H9 (cell line): ENCODE measurements around the gene ROBO2. TPM values are rescaled to one million over a fixed set of nuclear protein-coding genes. Genes with fewer than 3 reads are reported as not detected.

Experiments
- DNase-seq: peaks from one replicate; pipeline ENCODE4 v3.0.0-alpha.2; 2017
- H2AFZ ChIP-seq: one replicate; pipeline ENCODE4 v1.6.1; 2013; ENCODE audit warnings: mild to moderate bottlenecking, low read length, control low read depth, moderate library complexity
- H2AK5ac ChIP-seq: 2 replicates; pipeline ENCODE4 v1.6.1; 2013; ENCODE audit warnings: low read length, control low read depth, mixed read lengths; ENCODE audit not compliant: insufficient read length
- H2BK120ac ChIP-seq: one replicate; pipeline ENCODE4 v1.6.1; 2013; ENCODE audit warnings: low read depth, mild to moderate bottlenecking, low read length, control low read depth, inconsistent platforms; ENCODE audit not compliant: poor library complexity, severe bottlenecking
- H2BK12ac ChIP-seq: 2 replicates; pipeline ENCODE4 v1.6.1; 2013; ENCODE audit warnings: low read length, control low read depth, mixed read lengths, low read depth; ENCODE audit not compliant: insufficient read length
- H2BK15ac ChIP-seq: 2 replicates; pipeline ENCODE4 v1.6.1; 2013; ENCODE audit warnings: low read depth, low read length, control low read depth
- H2BK20ac ChIP-seq: one replicate; pipeline ENCODE4 v1.6.1; 2013; ENCODE audit warnings: low read depth, mild to moderate bottlenecking, low read length, control low read depth, inconsistent platforms; ENCODE audit not compliant: poor library complexity, severe bottlenecking
- H2BK5ac ChIP-seq: 2 replicates; pipeline ENCODE4 v1.6.1; 2013; ENCODE audit warnings: low read length, control low read depth, mixed read lengths; ENCODE audit not compliant: insufficient read length
- H3K14ac ChIP-seq: 2 replicates; pipeline ENCODE4 v1.6.1; 2013; ENCODE audit warnings: low read length, control low read depth; ENCODE audit not compliant: insufficient read depth
- H3K18ac ChIP-seq: 2 replicates; pipeline ENCODE4 v1.6.1; 2013; ENCODE audit warnings: low read depth, mild to moderate bottlenecking, mixed read lengths, low read length, control low read depth; ENCODE audit not compliant: insufficient read length
- H3K23ac ChIP-seq: 2 replicates; pipeline ENCODE4 v1.6.1; 2013; ENCODE audit warnings: low read length, control low read depth, mixed read lengths, low read depth; ENCODE audit not compliant: insufficient read length
- H3K23me2 ChIP-seq: 2 replicates; pipeline ENCODE4 v1.6.1; 2013; ENCODE audit warnings: low read depth, mild to moderate bottlenecking, mixed read lengths, low read length, control low read depth; ENCODE audit not compliant: insufficient read length, poor library complexity, severe bottlenecking
- H3K27ac ChIP-seq: 2 replicates; pipeline ENCODE4 v1.5.1; 2013; ENCODE audit warnings: low read length, control low read depth, mixed read lengths, low read depth; ENCODE audit not compliant: insufficient read length
- H3K27me3 ChIP-seq: 2 replicates; pipeline ENCODE4 v1.6.1; 2013; ENCODE audit warnings: low read length, control low read depth, inconsistent platforms; ENCODE audit not compliant: insufficient read depth
- H3K4ac ChIP-seq: 2 replicates; pipeline ENCODE4 v1.6.1; 2013; ENCODE audit warnings: low read depth, mild to moderate bottlenecking, control low read depth, inconsistent platforms, low read length, moderate library complexity
- H3K4me1 ChIP-seq: 2 replicates; pipeline ENCODE4 v1.6.1; 2013; ENCODE audit warnings: low read length, control low read depth, inconsistent platforms; ENCODE audit not compliant: insufficient read depth
- H3K4me2 ChIP-seq: 2 replicates; pipeline ENCODE4 v1.6.1; 2013; ENCODE audit warnings: low read length, control low read depth, mixed read lengths; ENCODE audit not compliant: insufficient read length, insufficient read depth
- H3K56ac ChIP-seq: 2 replicates; pipeline ENCODE4 v1.6.1; 2013; ENCODE audit warnings: low read depth, mild to moderate bottlenecking, mixed read lengths, low read length, control low read depth; ENCODE audit not compliant: insufficient read length
- H3K79me1 ChIP-seq: 2 replicates; pipeline ENCODE4 v1.6.1; 2013; ENCODE audit warnings: low read depth, mild to moderate bottlenecking, moderate library complexity, low read length, control low read depth, inconsistent platforms; ENCODE audit not compliant: insufficient read depth, poor library complexity, severe bottlenecking
- H3K79me2 ChIP-seq: 2 replicates; pipeline ENCODE4 v1.6.1; 2013; ENCODE audit warnings: low read length, control low read depth, inconsistent platforms; ENCODE audit not compliant: insufficient read depth
- H3K9ac ChIP-seq: 2 replicates; pipeline ENCODE4 v1.6.1; 2013; ENCODE audit warnings: low read length, control low read depth, mixed read lengths; ENCODE audit not compliant: insufficient read length; ENCODE audit errors: extremely low read depth
- H3K9me3 ChIP-seq: one replicate; pipeline ENCODE4 v1.6.1; 2013; ENCODE audit warnings: low read depth, low read length, inconsistent platforms; ENCODE audit not compliant: control insufficient read depth
- H3T11ph ChIP-seq: one replicate; pipeline ENCODE4 v1.6.1; 2013; ENCODE audit warnings: mild to moderate bottlenecking, low read length, control low read depth, inconsistent platforms
- H4K20me1 ChIP-seq: one replicate; pipeline ENCODE4 v1.6.1; 2013; ENCODE audit not compliant: control insufficient read depth, insufficient read length, insufficient read depth
- H4K5ac ChIP-seq: 2 replicates; pipeline ENCODE4 v1.6.1; 2013; ENCODE audit warnings: low read depth, mild to moderate bottlenecking, mixed read lengths, low read length, control low read depth; ENCODE audit not compliant: insufficient read length
- H4K8ac ChIP-seq: replicated peaks from 2 replicates; pipeline ENCODE4 v1.6.1; 2013; ENCODE audit warnings: low read length, control low read depth, mixed read lengths, low read depth; ENCODE audit not compliant: insufficient read length
- H4K91ac ChIP-seq: 2 replicates; pipeline ENCODE4 v1.6.1; 2013; ENCODE audit warnings: low read depth, mild to moderate bottlenecking, moderate library complexity, mixed read lengths, low read length, control low read depth; ENCODE audit not compliant: insufficient read length
- H3K27ac Mint-ChIP-seq, 3 experiments: 2 replicates in 2 of 3; 3 replicates in 1 of 3; pipeline ENCODE4 v1.8.0; 2020 to 2021; ENCODE audit warnings: mixed read lengths in 3 of 3, mild to moderate bottlenecking in 1 of 3, moderate library complexity in 1 of 3
- H3K27me3 Mint-ChIP-seq: 2 replicates; pipeline ENCODE4 v1.8.0; 2021; ENCODE audit warnings: low read depth, mild to moderate bottlenecking, moderate library complexity, mixed read lengths
- H3K36me3 Mint-ChIP-seq, 3 experiments: 2 replicates in 2 of 3; 3 replicates in 1 of 3; pipeline ENCODE4 v1.8.0; 2020 to 2021; ENCODE audit warnings: low read depth in 3 of 3, mixed read lengths in 3 of 3; ENCODE audit not compliant: insufficient read depth in 1 of 3
- H3K4me1 Mint-ChIP-seq, 2 experiments: 2 replicates each; pipeline ENCODE4 v1.8.0; 2020; ENCODE audit warnings: mixed read lengths in 2 of 2
- H3K4me3 Mint-ChIP-seq, 2 experiments: 2 replicates in 1 of 2; 3 replicates in 1 of 2; pipeline ENCODE4 v1.8.0; 2020 to 2021; ENCODE audit warnings: mild to moderate bottlenecking in 2 of 2, mixed read lengths in 2 of 2, moderate library complexity in 1 of 2
- H3K9me3 Mint-ChIP-seq, 2 experiments: 2 replicates in 1 of 2; 3 replicates in 1 of 2; pipeline ENCODE4 v1.8.0; 2020; ENCODE audit warnings: mild to moderate bottlenecking in 2 of 2, mixed read lengths in 2 of 2, moderate library complexity in 1 of 2
- CTCF ChIP-seq: fragments of 200-600 bp; sonication (generic); conservative IDR thresholded peaks from 3 replicates; pipeline ENCODE4 v1.8.0; 2021; ENCODE audit warnings: antibody characterized with exemption, mild to moderate bottlenecking
- WGBS: extraction: QIAGEN DNeasy Blood & Tissue Kit; methylation state at CpG from one replicate; pipeline ENCODE4 v1.1.7; 2013; ENCODE audit warnings: missing lambda C conversion rate, low lambda C conversion rate, mixed read lengths; ENCODE audit not compliant: insufficient read length; ENCODE audit errors: extremely low coverage; 5-methylcytosine and 5-hydroxymethylcytosine counted together
- total RNA-seq: library from RNA; stranded (reverse); gene quantifications from 2 replicates; pipeline ENCODE4 v1.2.1, GENCODE V29; 2021

Gene ROBO2
- total RNA-seq, 1 experiment from 2014 or later, result 2.3 TPM

GRCh38 chr3:77313843-77314242 is 273.9 kb downstream of the ROBO2 start:
- no peak overlapping the region for H2BK120ac ChIP-seq
- H3T11ph ChIP-seq, result no peak overlapping the region
- no peak for DNase-seq
- no peak overlapping the region for H3K4me3 Mint-ChIP-seq
- no peak for TF ChIP-seq CTCF
- no peaks in the 10 kb centered on the region for H3K27me3 ChIP-seq
- H3K14ac ChIP-seq, result no peak overlapping the region
- no peak overlapping the region for H3K56ac ChIP-seq
- no peak overlapping the region for H3K9ac ChIP-seq
- H2BK15ac ChIP-seq, result no peak overlapping the region
- H3K23ac ChIP-seq, result no peak overlapping the region
- H4K5ac ChIP-seq, result no peak overlapping the region
- no peaks in the 10 kb centered on the region for H3K9me3 Mint-ChIP-seq
- H3K27ac ChIP-seq, result no peak overlapping the region
- no peak overlapping the region for H3K4me2 ChIP-seq
- H2BK12ac ChIP-seq, result no peak overlapping the region
- H2AK5ac ChIP-seq, result no peak overlapping the region
- no peaks in the 10 kb centered on the region for H3K79me1 ChIP-seq
- no peaks in the 10 kb centered on the region for H4K20me1 ChIP-seq
- H4K8ac ChIP-seq, result no peak overlapping the region
- no peak overlapping the region for H3K18ac ChIP-seq
- H2AFZ ChIP-seq, result no peak overlapping the region
- H3K79me2 ChIP-seq, result no peaks in the 10 kb centered on the region
- H3K27ac Mint-ChIP-seq, result peak overlapping the region in 1 of 3 experiments; percentile 22; a peak in 1 of 7 replicates
- no peak overlapping the region for H3K4ac ChIP-seq
- no peak overlapping the region for H2BK20ac ChIP-seq
- no peak overlapping the region for H2BK5ac ChIP-seq
- H3K23me2 ChIP-seq, result no peaks in the 10 kb centered on the region
- H3K4me1 ChIP-seq, result no peaks in the 10 kb centered on the region
- H3K4me1 Mint-ChIP-seq, result no peaks in the 10 kb centered on the region; a peak in 1 of 4 replicates
- no CpG with 5 or more reads among the region's 3 CpGs for WGBS
- H4K91ac ChIP-seq, result no peak overlapping the region
- no peaks in the 10 kb centered on the region for H3K9me3 ChIP-seq
- no peaks in the 10 kb centered on the region; the same call in 1 of the 2 replicates for H3K27me3 Mint-ChIP-seq
- no peaks in the 10 kb centered on the region; a peak in 1 of 7 replicates for H3K36me3 Mint-ChIP-seq
